Chondrocyte (in vitro differentiated cells): ENCODE measurements around the gene SLC25A44. TPM values are rescaled to one million over a fixed set of nuclear protein-coding genes. Genes with fewer than 3 reads are reported as not detected.

Source experiments
- DNase-seq: peaks from one replicate; pipeline ENCODE4 v3.0.0; 2021; ENCODE audit warnings: mixed read lengths, low spot score
- H3K27ac Mint-ChIP-seq: one replicate; pipeline ENCODE4 v1.8.0; 2021; ENCODE audit warnings: mild to moderate bottlenecking, moderate library complexity, mixed read lengths; ENCODE audit not compliant: unreplicated experiment
- H3K27me3 Mint-ChIP-seq: 2 replicates; pipeline ENCODE4 v1.8.0; 2021; ENCODE audit warnings: low read depth, mixed read lengths
- H3K36me3 Mint-ChIP-seq: 2 replicates; pipeline ENCODE4 v1.8.0; 2021; ENCODE audit warnings: low read depth, mixed read lengths
- H3K4me1 Mint-ChIP-seq: 2 replicates; pipeline ENCODE4 v1.8.0; 2021; ENCODE audit warnings: low read depth, mild to moderate bottlenecking, mixed read lengths
- H3K4me3 Mint-ChIP-seq: one replicate; pipeline ENCODE4 v1.8.0; 2021; ENCODE audit warnings: mild to moderate bottlenecking, moderate library complexity, mixed read lengths; ENCODE audit not compliant: unreplicated experiment
- H3K9me3 Mint-ChIP-seq: 2 replicates; pipeline ENCODE4 v1.8.0; 2021; ENCODE audit warnings: low read depth, mixed read lengths
- CTCF ChIP-seq: fragments of 200-600 bp; sonication (generic); IDR thresholded peaks from 2 replicates; pipeline ENCODE4 v1.5.0; 2021; ENCODE audit warnings: antibody characterized with exemption, mild to moderate bottlenecking, moderate library complexity
- long read RNA-seq: library from polyadenylated mRNA; stranded (forward); transcript quantifications from one replicate; pipeline ENCODE4 v2.0.0, GENCODE V29; 2021
- total RNA-seq: library from RNA; stranded (reverse); gene quantifications from 3 replicates; pipeline ENCODE4 v1.2.1, GENCODE V29; 2021

SLC25A44 gene
- 13.4 to 17.5 TPM (median 17.2 TPM) in 3 replicates for total RNA-seq
- long read RNA-seq, full-length matches to known transcripts = 31 of 36 reads
- long read RNA-seq, partial matches to known transcripts = 3 of 36 reads
- long read RNA-seq, other reads (novel, unspliced or antisense) = 2 of 36 reads

- peak; percentile 78 for TF ChIP-seq CTCF
- no peaks in the 10 kb centered on the region for H3K27me3 Mint-ChIP-seq
- H3K27ac Mint-ChIP-seq = peak within 1 kb of the TSS; percentile 96
- H3K9me3 Mint-ChIP-seq = no peaks in the 10 kb centered on the region
- DNase-seq = peak; percentile 95
- peaks cover 23% of the 10 kb centered on the region for H3K4me1 Mint-ChIP-seq
- peaks cover 1% of the 10 kb centered on the region for H3K36me3 Mint-ChIP-seq
- H3K4me3 Mint-ChIP-seq = peak within 1 kb of the TSS; percentile 100
Measured at GRCh38 chr1:156193488-156194299, at the start of gene SLC25A44. Gene SLC25A44, plus strand, starts transcription at chr1:156194104. Its CDS starts 5,744 bp downstream, at chr1:156199848.

GRCh38 chr1:156144742-156145141 lies 49.2 kb upstream of the SLC25A44 start:
- DNase-seq = no peak
- no peak overlapping the region for H3K4me3 Mint-ChIP-seq
- H3K4me1 Mint-ChIP-seq = peaks cover 52% of the 10 kb centered on the region
- H3K27me3 Mint-ChIP-seq = peaks cover 2% of the 10 kb centered on the region
- peaks cover 13% of the 10 kb centered on the region for H3K36me3 Mint-ChIP-seq
- no peak for TF ChIP-seq CTCF
- no peak overlapping the region for H3K27ac Mint-ChIP-seq
- no peaks in the 10 kb centered on the region for H3K9me3 Mint-ChIP-seq

GRCh38 chr1:156145650-156146019 lies 48.3 kb upstream of the SLC25A44 start:
- Mint-ChIP-seq H3K9me3 (no peaks in the 10 kb centered on the region), H3K27ac (peak overlapping the region; percentile 65), H3K36me3 (peaks cover 7% of the 10 kb centered on the region), H3K27me3 (peaks cover 2% of the 10 kb centered on the region), H3K4me1 (peaks cover 43% of the 10 kb centered on the region), H3K4me3 (no peak overlapping the region)
- DNase-seq = no peak
- no peak for TF ChIP-seq CTCF

- Mint-ChIP-seq H3K27ac (peak overlapping the region; percentile 65), H3K36me3 (peaks cover 2% of the 10 kb centered on the region), H3K9me3 (no peaks in the 10 kb centered on the region), H3K4me3 (peak overlapping the region; percentile 46), H3K4me1 (peaks cover 38% of the 10 kb centered on the region), H3K27me3 (peaks cover 2% of the 10 kb centered on the region)
- peak; percentile 86 for TF ChIP-seq CTCF
- no peak for DNase-seq
Measured at GRCh38 chr1:156146020-156146768, 47.7 kb upstream of the SLC25A44 start.

- peaks cover 2% of the 10 kb centered on the region for H3K27me3 Mint-ChIP-seq
- H3K9me3 Mint-ChIP-seq = no peaks in the 10 kb centered on the region
- H3K4me3 Mint-ChIP-seq = no peak overlapping the region
- no peak for DNase-seq
- peaks cover 2% of the 10 kb centered on the region for H3K36me3 Mint-ChIP-seq
- peak overlapping the region; percentile 65 for H3K27ac Mint-ChIP-seq
- peaks cover 33% of the 10 kb centered on the region for H3K4me1 Mint-ChIP-seq
- no peak for TF ChIP-seq CTCF
Measured at GRCh38 chr1:156146769-156147405, 47.0 kb upstream of the SLC25A44 start.
